Measurements from ENCODE around the gene CNOT1. TPM values are rescaled to one million over a fixed set of nuclear protein-coding genes. Genes with fewer than 3 reads are reported as not detected.

The CNOT1 gene
- total and polyA plus RNA-seq, 12 donors: 40.9 to 189 (median 155) TPM

DNA sequence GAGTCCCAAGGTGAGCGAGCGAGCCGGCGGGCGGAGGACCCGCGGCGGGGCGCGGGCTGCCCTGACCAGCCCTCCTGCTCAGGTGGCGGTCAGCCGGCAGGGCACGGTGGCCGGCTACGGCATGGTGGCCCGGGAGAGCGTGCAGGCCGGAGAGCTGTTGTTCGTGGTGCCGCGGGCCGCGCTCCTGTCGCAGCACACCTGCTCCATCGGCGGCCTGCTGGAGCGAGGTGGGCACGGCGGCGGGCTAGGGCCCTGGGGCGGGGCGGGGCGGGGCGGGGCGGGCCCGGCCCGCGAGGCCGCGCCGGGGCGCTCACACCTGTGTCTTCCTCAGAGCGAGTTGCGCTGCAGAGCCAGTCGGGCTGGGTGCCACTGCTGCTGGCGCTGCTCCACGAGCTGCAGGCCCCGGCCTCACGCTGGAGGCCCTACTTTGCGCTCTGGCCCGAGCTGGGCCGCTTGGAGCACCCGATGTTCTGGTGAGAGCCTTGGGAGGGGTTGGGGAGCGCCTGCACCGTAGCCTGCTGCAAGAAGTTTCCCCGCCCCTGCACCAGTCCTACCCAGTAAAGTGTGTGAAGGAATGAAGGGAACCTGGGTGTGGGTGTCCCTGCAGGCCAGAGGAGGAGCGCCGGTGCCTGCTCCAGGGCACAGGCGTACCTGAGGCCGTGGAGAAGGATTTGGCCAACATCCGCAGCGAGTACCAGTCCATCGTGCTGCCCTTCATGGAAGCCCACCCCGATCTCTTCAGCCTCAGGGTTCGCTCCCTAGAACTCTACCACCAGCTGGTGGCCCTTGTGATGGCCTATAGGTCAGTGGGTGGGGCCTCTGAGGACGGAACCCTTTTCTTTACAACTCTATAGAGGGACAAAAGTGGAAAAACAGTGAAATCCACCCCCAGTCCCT is 113.5 kb downstream of the CNOT1 start:
- peaks cover 11 to 18% of the 10 kb centered on the region in 2 donors for H3K4me1 ChIP-seq (replicated peaks in 1 of 2)
- no peak for TF ChIP-seq POLR2A (IDR thresholded peaks at IDR 0.05)
- TF ChIP-seq, protein P1, sequence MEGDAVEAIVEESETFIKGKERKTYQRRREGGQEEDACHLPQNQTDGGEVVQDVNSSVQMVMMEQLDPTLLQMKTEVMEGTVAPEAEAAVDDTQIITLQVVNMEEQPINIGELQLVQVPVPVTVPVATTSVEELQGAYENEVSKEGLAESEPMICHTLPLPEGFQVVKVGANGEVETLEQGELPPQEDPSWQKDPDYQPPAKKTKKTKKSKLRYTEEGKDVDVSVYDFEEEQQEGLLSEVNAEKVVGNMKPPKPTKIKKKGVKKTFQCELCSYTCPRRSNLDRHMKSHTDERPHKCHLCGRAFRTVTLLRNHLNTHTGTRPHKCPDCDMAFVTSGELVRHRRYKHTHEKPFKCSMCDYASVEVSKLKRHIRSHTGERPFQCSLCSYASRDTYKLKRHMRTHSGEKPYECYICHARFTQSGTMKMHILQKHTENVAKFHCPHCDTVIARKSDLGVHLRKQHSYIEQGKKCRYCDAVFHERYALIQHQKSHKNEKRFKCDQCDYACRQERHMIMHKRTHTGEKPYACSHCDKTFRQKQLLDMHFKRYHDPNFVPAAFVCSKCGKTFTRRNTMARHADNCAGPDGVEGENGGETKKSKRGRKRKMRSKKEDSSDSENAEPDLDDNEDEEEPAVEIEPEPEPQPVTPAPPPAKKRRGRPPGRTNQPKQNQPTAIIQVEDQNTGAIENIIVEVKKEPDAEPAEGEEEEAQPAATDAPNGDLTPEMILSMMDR (IDR thresholded peaks at IDR 0.05): no peak
- WGBS, 4 donors: 15 to 90% (median 33%) methylated on average over 2 to 66 of the region's 66 CpGs
- DNase-seq: peak in 5 of 7 donors; percentile 40 to 66 (median 58)
- peaks cover 0 to 50% of the 10 kb centered on the region in 2 donors for H3K36me3 ChIP-seq (replicated peaks in 1 of 2)
- H3K27me3 ChIP-seq: no peaks in the 10 kb centered on the region
- no peaks in the 10 kb centered on the region for H3K9me3 ChIP-seq (replicated peaks in 1 of 3)
- peak overlapping the region; percentile 59 to 80 (median 64) for H3K4me3 ChIP-seq
- peak overlapping the region; percentile 31 to 89 (median 82) for H3K27ac ChIP-seq
- intact Hi-C loops (cut with DNase I): loop anchor here in 1 of 2 donors (10.0 kb wide), 1 partner anchor 109 kb away; the partner anchor contains the start of gene CNOT1

DNA sequence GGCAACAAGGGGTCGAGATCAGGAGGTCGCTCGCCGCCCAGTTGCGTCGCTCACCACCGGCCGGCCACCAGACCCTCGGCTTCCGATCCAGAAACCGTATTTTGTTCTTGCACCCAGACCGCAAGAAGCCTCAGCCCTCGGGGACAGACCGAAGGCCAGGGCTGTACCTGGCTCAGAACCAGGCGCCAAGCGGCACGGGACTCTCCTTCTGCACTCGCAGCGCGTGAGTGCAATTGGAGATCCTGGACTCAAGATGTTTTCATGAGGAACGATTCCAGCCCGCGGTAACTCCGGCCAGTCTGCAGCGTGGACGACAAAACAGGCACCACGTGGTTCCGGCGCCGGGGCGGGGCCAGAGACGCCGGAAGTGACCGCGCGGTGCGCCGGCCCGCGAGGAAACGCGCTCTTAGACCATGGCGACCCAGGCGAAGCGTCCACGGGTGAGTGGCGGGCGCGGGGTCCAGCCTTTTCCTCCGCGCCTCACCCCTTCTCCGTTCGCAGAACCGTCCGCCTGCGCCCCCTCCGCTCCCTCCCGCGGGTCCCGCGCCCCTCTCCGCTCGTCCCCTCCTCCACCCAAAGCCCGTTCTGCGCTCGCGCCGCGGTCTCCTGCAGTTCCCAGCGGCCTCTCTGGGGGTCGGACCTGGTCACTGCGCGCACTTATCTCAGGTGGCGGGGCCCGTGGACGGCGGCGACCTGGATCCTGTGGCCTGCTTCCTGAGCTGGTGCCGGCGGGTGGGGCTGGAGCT is 114.3 kb downstream of the CNOT1 start, which contains the start of gene SETD6:
Gene SETD6, plus strand, starts transcription at position 393 of the 746 bp plus-strand sequence. Its CDS starts 21 bp downstream, at position 414.
- Histone ChIP-seq H3K27ac (peak within 1 kb of the TSS; percentile 31 to 89 (median 82)), H3K4me3 (peak within 1 kb of the TSS; percentile 59 to 80 (median 64)), H3K27me3 (no peaks in the 10 kb centered on the region), H3K36me3 (replicated peaks in 1 of 2) (peaks cover 0 to 50% of the 10 kb centered on the region in 2 donors), H3K9me3 (replicated peaks in 1 of 3) (no peaks in the 10 kb centered on the region), H3K4me1 (replicated peaks in 1 of 2) (peaks cover 11 to 18% of the 10 kb centered on the region in 2 donors)
- intact Hi-C loops (cut with DNase I): loop anchor here in 1 of 2 donors (10.0 kb wide), 1 partner anchor 110 kb away; the partner anchor contains the start of gene CNOT1
- DNase-seq: peak; percentile 87 to 96 (median 94)
- peak; percentile 6 to 64 for TF ChIP-seq POLR2A (IDR thresholded peaks at IDR 0.05)
- TF ChIP-seq, protein P1 (IDR thresholded peaks at IDR 0.05): peak in 5 of 6 experiments; percentile 29 to 57 (median 38)
- 0 to 2% (median 0%) methylated on average over 11 to 80 of the region's 80 CpGs for WGBS, 4 donors

DNA sequence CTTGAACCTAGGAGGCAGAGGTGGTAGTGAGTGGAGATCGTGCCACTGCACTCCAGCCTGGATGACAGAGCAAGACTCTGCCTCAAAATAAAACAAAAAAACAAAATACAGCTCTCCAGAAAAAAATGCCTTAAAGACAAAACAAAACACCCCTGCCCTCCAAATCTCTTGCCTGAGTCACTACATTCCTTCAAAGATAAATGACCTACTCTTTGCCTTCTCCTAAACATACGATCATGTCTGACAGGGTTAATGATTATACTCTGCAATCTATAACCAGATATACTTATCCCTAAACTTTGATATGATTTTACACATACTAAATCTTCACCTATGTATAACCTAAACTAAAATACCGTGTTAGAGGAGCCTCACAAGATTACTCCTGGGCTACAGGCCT is 115.8 kb downstream of the CNOT1 start:
- Histone ChIP-seq H3K4me3 (no peak overlapping the region), H3K27ac (peak overlapping the region in 2 of 5 donors; percentile 67 to 89), H3K4me1 (replicated peaks in 1 of 2) (peaks cover 11 to 18% of the 10 kb centered on the region in 2 donors), H3K36me3 (replicated peaks in 1 of 2) (peaks cover 0 to 43% of the 10 kb centered on the region in 2 donors), H3K27me3 (no peaks in the 10 kb centered on the region), H3K9me3 (replicated peaks in 1 of 3) (no peaks in the 10 kb centered on the region)
- no peak for DNase-seq
- intact Hi-C loops (cut with DNase I): loop anchor here in 1 of 2 donors (10.0 kb wide), 1 partner anchor 111 kb away; the partner anchor contains the start of gene CNOT1
- TF ChIP-seq, protein P1 (IDR thresholded peaks at IDR 0.05): no peak
- TF ChIP-seq POLR2A (IDR thresholded peaks at IDR 0.05): no peak
- 63 to 68% (median 64%) methylated on average over 3 of the region's 3 CpGs for WGBS, 4 donors

All from adrenal gland (tissue), 12 donors.